Measurements from ENCODE around the gene BTD. TPM values are rescaled to one million over a fixed set of nuclear protein-coding genes. Genes with fewer than 3 reads are reported as not detected.
A peak's percentile ranks its signal among the peaks of the same experiment; 100 is the strongest.

Gene BTD
- total and polyA plus RNA-seq, 10 of the 15 experiments (the other 5 are each of a cell fraction or from before 2014, with no cell fraction given), result 3.4 to 10.3 (median 5.0) TPM

GRCh38 chr3:15557511-15557946, 44.0 kb upstream of the BTD start:
- POLR2A ChIA-PET, result interaction anchor here (0.8 to 1.7 kb wide), 3 partner anchors 31 to 173 kb away, joined by 3 to 12 read pairs (median 7); no protein-coding TSS in a partner anchor
- 0% methylated on average over 3 of the region's 3 CpGs for WGBS (ENCODE audit: insufficient coverage, insufficient replicate concordance, low lambda C conversion rate, missing lambda C conversion rate)
- Histone ChIP-seq H3K79me2 (ENCODE audit: control insufficient read depth, insufficient read depth, low read length) (no peaks in the 10 kb centered on the region), H3K27me3 (replicated peaks in 1 of 2; ENCODE audit: control insufficient read depth in 2 of 2, insufficient read depth in 2 of 2, low read length in 1 of 2) (no peaks in the 10 kb centered on the region), H3K4me1 (ENCODE audit: control insufficient read depth, insufficient read depth, low read length) (peaks cover 13% of the 10 kb centered on the region), H3K9me3 (replicated peaks; ENCODE audit: control insufficient read depth, insufficient read depth, low read length) (no peaks in the 10 kb centered on the region), H3K4me2 (ENCODE audit: control insufficient read depth, insufficient read depth) (no peak overlapping the region), H3K9ac (ENCODE audit: control insufficient read depth, insufficient read depth, low read length) (no peak overlapping the region), H3K36me3 (ENCODE audit: control insufficient read depth in 2 of 2, insufficient read depth in 2 of 2, low read length in 1 of 2) (peaks cover 0 to 8% of the 10 kb centered on the region in 2 experiments; a peak in 1 of 4 replicates), H3K4me3 (no peak overlapping the region), H3K27ac (ENCODE audit: control insufficient read depth, insufficient read depth) (no peak overlapping the region), H4K20me1 (ENCODE audit: control insufficient read depth, insufficient read depth) (no peaks in the 10 kb centered on the region), H2AFZ (ENCODE audit: control insufficient read depth, low read depth, low read length) (peak overlapping the region; percentile 22; the same call in 1 of the 2 replicates)
- ATAC-seq (peak; percentile 88), FAIRE-seq (peak; percentile 74), DNase-seq (ENCODE audit: low read depth, low spot score) (peak; percentile 67)
- no TSS peak for BruUV-seq (replicated peaks)
- CTCF ChIA-PET, result interaction anchor here (0.6 to 4.5 kb wide), 40 partner anchors 9 to 452 kb away, joined by 3 to 73 read pairs (median 5); partner anchors contain the start of genes CAPN7 and METTL6
- in situ Hi-C loops (cut with MboI), result loop anchor here (10.0 kb wide), 1 partner anchor 293 kb away; no protein-coding TSS in a partner anchor
- SMC1A ChIA-PET (ENCODE audit: uncharacterized antibody, unreplicated experiment), result interaction anchor here (0.6 to 4.9 kb wide), 36 partner anchors 16 to 438 kb away, joined by 3 to 58 read pairs (median 4); partner anchors contain the start of genes ANKRD28, BTD, CAPN7 and COLQ
- intact Hi-C loops (cut with micrococcal nuclease; ENCODE audit: unreplicated experiment), result loop anchor here (1.0 to 5.0 kb wide), 7 partner anchors 31 to 440 kb away; no protein-coding TSS in a partner anchor
- RAD21 ChIA-PET (ENCODE audit: unreplicated experiment), result interaction anchor here (0.6 to 4.0 kb wide), 33 partner anchors 14 to 448 kb away, joined by 3 to 49 read pairs (median 5); partner anchors contain the start of genes BTD, COLQ and HACL1
- TF ChIP-seq E4F1 (IDR thresholded peaks at IDR 0.05; ENCODE audit: borderline replicate concordance, partially characterized antibody) (no peak), MEF2B (IDR thresholded peaks at IDR 0.05; ENCODE audit: partially characterized antibody, poor library complexity, severe bottlenecking) (no peak), ELK1 (IDR thresholded peaks at IDR 0.05; ENCODE audit: low read depth, low read length) (no peak), SMC3 (IDR thresholded peaks at IDR 0.05; ENCODE audit: borderline replicate concordance, low read length) (peak; percentile 40; the same call in 1 of the 2 replicates), CUX1 (IDR thresholded peaks at IDR 0.05; ENCODE audit: insufficient replicate concordance, low read depth, low read length) (no peak), KDM1A (IDR thresholded peaks at IDR 0.05; ENCODE audit: borderline replicate concordance) (no peak), ZBED1 (IDR thresholded peaks at IDR 0.05; ENCODE audit: borderline replicate concordance) (no peak), CTCF (IDR thresholded peaks at IDR 0.05 in 2 of 3, conservative IDR thresholded peaks at IDR 0.05 in 1 of 3; ENCODE audit: control insufficient read depth in 2 of 3, extremely low read depth in 1 of 3, insufficient read depth in 1 of 3, low read depth in 3 of 3, low read length in 3 of 3) (peak; percentile 37 to 64 (median 55); a peak in 4 of 6 replicates), FOS (IDR thresholded peaks at IDR 0.05; ENCODE audit: borderline replicate concordance, extremely low read depth, insufficient read length) (no peak)
